ENCODE results near the gene ASTN2.
"Not testable (repeated sequence)": the region's sequence is repeated elsewhere in the genome, so short reads cannot be mapped to it uniquely, and the experiment has no call there.

Gene ASTN2

DNA sequence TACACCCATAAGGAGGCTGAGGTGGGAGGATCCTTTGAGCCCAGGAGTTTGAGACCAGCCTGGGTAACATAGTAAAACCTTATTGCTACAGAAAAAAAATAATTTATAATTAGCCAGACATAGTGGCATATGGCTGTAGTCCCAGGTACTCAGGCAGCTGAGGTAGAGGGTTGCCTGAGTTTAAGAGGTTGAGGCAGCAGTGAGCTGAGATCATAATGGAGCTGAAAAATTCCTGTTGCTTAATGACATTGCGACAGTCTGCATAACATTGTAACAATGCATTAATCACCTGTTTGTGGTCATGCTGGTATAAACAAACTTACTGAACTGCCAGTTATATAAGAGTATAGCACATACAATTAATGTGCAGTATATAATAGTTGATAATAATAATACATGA is 513.6 kb downstream of the ASTN2 start:
- DNase-seq: no peak

GRCh38 chr9:116900543-116900942 is 514.3 kb downstream of the ASTN2 start:
- DNase-seq: no peak

GRCh38 chr9:116900007-116900367 is 514.9 kb downstream of the ASTN2 start:
- no peak for DNase-seq

DNA sequence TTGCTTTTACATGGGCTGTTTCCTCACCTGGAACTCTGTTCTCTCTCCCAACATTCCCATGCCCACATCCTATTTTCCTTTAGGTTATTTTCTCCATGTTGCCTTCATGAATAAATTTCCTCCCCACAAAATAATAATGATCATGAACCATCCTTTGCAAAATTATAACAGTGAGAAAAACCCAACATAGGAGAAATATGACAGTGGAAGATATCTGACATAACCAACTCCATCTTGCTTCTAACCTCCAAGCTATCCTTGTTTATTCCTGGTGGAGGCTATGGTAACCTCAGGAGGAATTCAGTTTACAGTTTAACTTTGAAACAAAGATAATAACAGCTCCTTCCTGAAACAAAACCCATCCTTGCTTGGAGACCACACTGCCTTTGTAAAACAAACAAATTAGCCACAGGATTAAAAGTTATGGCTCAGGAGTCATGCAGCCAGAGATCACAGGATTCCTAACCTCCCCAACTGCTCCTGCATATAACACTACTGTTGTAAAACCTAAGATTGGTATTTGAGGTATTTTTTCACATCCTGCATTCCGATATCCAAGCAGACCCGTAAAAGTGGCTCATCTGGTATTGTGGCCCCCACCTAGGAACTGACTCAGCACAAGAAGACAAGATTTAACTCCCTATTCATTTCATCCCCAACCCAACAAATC is 515.4 kb downstream of the ASTN2 start:
- DNase-seq: no peak

DNA sequence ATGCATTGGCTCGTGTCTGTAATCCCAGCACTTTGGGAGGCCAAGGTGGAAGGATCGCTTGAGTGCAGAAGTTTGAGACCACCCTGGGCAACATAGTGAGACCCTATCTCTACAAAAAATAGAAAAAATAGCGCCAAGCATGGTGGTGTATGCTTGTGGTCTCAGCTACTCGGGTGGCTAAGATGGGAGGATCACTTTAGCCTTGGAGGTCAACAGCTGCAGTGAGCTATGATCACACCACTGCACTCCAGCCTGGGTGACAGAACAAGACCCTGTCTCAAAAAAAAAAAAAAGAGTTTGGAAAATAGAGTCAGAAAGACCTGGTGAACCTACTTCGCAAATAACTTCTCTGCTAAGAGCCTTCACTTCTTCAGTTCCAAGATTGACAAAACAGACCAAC is 516.7 kb downstream of the ASTN2 start:
- DNase-seq: not testable (repeated sequence)

DNA sequence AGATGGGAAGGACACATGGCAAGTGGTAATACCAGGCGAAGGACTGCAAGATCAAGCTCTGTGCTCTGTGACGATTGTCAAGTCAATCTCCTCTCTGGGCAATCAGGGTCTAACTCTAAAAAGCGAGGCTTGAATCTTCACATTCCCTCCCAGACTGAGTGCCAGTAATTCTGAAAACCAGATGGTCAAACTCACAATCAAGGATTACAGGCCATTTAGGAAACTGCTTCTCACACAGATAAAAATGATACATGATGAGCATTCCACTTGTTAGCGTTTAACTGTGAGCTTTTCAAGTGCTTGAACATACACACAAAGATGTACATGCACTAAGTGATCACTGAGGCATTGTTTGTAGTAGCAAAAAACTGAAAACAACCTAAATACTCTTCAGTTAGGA is 517.7 kb downstream of the ASTN2 start:
- DNase-seq: no peak

DNA sequence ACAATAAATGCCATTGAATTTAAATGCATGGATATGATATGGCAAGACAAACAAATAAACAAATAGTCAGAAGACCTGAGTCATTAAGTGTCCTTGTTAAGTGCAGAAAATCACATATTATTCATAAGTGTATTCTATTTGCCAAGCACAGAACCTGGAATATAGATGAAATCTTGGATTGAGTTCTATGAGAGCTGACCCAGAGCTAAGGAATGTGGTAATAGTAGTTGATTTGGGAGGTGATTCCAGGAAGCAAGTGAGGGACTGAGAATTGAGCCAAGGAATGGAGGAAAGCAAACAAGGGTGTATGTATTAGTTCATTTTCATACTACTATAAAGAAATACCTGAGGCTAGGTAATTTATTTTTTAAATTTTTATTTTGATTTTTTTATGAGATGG is 518.9 kb downstream of the ASTN2 start:
- DNase-seq: no peak

DNA sequence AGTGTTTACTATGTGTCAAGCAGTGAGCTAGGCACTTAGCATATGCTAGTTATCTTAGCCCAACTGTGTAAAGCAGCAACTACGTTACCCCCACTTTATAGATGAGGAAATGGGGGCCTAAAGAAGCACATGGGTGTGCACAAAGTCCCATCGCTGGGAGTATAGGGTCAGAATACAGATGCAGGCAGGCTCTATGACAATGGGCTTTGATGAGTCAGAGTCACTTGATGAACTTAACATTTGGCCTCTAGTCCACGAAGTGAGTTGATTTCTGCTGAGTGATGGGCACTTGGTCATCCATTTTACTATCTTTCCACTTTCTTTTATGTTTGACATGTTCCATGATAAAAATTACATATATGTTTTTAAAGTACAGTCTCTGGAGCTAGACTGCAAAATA is 523.4 kb downstream of the ASTN2 start:
- DNase-seq: no peak

GRCh38 chr9:116888476-116888875 is 526.4 kb downstream of the ASTN2 start:
- not testable (repeated sequence) for DNase-seq

GRCh38 chr9:116888066-116888465 is 526.8 kb downstream of the ASTN2 start:
- no peak for DNase-seq

GRCh38 chr9:116883676-116884075 is 531.2 kb downstream of the ASTN2 start:
- DNase-seq: no peak

GRCh38 chr9:116877072-116877471 is 537.8 kb downstream of the ASTN2 start:
- no peak for DNase-seq

GRCh38 chr9:116875576-116875975 is 539.3 kb downstream of the ASTN2 start:
- no peak for DNase-seq

- DNase-seq: no peak
Measured at GRCh38 chr9:116873937-116874914, 540.6 kb downstream of the ASTN2 start.

GRCh38 chr9:116873491-116873890 is 541.4 kb downstream of the ASTN2 start:
- DNase-seq: no peak

DNA sequence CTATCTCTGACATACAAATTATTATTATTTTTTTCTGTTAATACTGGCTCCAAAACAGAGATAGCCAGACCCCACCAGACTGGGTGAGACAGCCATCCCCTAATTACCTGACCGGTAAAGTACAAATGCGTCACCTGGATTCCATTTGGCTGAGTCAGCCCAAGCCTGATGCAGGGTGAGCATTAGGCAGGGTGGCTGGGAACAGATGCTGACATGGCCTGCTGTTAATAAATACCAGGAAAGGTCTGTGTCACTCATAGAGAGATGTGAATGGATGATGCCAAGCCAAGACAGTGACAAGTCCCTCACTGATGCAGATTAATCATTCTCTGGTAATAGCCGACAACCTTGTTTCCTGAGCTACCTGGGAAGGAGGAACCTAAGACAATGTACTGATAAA is 544.3 kb downstream of the ASTN2 start:
- DNase-seq: no peak

GRCh38 chr9:116868201-116868600 is 546.7 kb downstream of the ASTN2 start:
- DNase-seq: no peak

DNA sequence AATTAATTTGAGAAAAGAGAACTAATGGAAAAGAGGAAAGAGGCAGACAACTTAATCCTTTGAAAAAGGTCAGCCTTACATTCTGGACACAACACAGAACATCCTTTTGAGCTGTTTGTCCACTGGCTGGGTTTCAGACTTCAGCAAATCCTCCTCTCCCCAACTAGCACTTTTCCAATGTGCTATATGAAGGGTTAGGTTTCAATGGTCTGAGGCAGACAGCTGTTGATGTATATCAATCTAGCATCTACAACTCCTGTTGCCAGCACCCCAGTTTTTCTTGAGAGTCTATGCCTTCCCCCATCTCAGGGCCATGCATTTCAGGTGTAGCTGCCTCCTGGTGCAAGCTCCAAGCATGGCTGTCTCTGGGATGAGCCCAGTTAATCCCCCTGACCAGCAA is 553.5 kb downstream of the ASTN2 start:
- no peak for DNase-seq

GRCh38 chr9:116860509-116861120 is 554.2 kb downstream of the ASTN2 start:
- peak; percentile 55 for DNase-seq

- DNase-seq: no peak
Measured at GRCh38 chr9:116859763-116860162, 555.1 kb downstream of the ASTN2 start.

GRCh38 chr9:116857321-116857720 is 557.5 kb downstream of the ASTN2 start:
- DNase-seq: no peak

- no peak for DNase-seq
Measured at GRCh38 chr9:116855881-116856662, 558.8 kb downstream of the ASTN2 start.

- no peak for DNase-seq
Measured at GRCh38 chr9:116849721-116850120, 565.1 kb downstream of the ASTN2 start.
